ENCODE measurements around the gene CNTNAP2.

The CNTNAP2 gene

GRCh38 chr7:147298611-147299043, 1182.0 kb downstream of the CNTNAP2 start:
- in situ Hi-C loops (cut with HindIII; ENCODE audit: low sequenced_read_pairs), result no loop called here

DNA sequence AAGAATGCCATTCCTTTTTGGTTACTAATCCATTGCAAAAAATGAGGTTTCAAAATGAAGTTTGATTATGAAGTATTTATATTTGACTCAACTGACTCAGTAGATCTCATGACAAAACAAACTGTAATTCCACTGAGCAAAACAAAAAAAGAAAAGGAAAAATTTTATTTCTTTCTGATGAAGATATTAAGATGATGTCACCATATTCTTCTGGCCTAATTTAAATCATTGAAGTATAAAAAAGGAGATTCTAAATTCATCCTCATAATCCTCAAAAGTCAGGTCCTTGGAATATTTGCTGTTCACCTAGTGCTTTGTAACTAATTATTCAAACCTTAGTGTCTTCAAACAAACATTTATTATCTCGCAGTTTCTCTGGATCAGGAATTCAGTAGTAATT, 1183.7 kb downstream of the CNTNAP2 start:
- in situ Hi-C loops (cut with HindIII; ENCODE audit: low sequenced_read_pairs), result no loop called here

DNA sequence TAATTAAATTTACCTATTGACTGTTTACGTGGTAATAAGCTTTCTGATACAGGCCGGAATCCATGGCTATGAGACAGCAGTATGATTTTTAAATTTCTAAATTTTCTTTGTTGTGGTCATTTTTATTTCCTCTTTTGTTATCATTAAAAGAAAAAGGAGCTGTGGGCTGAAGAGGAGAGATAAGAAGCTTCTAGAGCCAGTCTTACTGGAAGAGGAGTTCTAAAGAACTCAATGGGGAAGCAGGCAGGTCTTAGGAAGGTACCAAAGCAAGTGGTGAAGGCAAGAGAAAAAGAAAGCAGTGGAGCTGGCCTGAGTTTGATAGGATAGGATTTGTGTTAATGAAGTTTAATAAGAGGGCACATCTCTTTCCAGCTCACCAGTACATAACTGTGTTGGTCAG, 1187.8 kb downstream of the CNTNAP2 start:
- in situ Hi-C loops (cut with HindIII; ENCODE audit: low sequenced_read_pairs), result no loop called here

DNA sequence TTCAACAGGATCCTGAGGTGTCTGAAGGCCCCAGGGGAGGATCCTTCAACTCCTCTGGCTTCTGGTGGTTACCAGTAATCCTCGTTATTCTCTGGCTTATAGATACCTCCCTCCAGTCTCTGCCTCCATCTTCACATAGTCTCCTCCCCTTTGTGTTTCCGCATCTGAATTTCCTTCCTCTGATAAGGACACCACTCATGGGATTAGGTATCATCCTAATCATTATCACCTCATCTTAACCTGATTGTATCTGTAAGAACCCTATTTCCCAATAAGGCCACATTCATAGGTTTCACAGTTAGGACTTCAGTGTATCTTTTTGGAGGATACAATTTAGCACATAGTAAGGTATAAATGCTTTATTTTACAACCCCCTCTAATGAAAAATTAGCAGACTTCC, 1189.2 kb downstream of the CNTNAP2 start:
- in situ Hi-C loops (cut with HindIII; ENCODE audit: low sequenced_read_pairs), result no loop called here

DNA sequence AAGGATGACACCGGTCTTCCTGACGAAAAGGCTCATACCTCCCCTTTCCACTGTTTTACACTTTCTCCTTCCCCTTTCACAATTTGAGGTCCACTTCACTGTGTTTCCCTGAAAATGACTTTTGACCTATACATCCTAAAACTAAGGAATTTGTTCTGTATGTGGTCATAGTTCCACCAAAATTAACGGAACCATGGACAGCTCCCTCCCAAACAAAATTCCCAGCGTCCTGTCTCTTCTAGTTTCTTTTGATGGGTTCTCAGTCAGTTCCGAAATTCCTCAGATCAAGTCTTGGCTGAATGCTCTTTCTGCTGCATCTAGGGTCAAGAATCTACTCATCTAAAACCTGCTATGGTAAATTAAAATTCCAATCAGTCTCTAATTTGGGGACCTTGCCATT, 1191.9 kb downstream of the CNTNAP2 start:
- in situ Hi-C loops (cut with HindIII; ENCODE audit: low sequenced_read_pairs), result no loop called here

GRCh38 chr7:147311336-147311735, 1194.7 kb downstream of the CNTNAP2 start:
- in situ Hi-C loops (cut with HindIII; ENCODE audit: low sequenced_read_pairs), result no loop called here

- in situ Hi-C loops (cut with HindIII; ENCODE audit: low sequenced_read_pairs), result no loop called here
Measured at GRCh38 chr7:147321504-147321903, 1204.9 kb downstream of the CNTNAP2 start.

GRCh38 chr7:147332988-147333387, 1216.4 kb downstream of the CNTNAP2 start:
- in situ Hi-C loops (cut with HindIII; ENCODE audit: low sequenced_read_pairs), result no loop called here

DNA sequence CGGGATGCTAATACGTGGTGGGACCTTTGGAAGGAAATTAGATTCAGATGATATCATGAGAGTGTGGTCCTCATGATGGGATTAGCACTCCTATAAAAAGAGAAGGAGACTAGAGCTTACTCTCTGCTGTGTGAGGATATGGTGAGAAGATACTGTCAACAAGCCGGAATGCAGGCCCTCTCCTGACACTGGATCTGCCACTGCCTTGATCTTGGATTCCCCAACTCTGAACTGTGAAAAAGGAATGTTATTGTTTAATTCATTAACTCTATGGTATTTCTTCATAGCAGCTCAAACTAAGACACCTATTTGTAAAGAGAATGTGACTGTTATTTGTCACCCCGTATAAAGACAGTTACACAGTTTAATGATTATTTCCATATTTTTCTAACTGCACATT, 1246.5 kb downstream of the CNTNAP2 start:
- in situ Hi-C loops (cut with HindIII; ENCODE audit: low sequenced_read_pairs), result no loop called here

DNA sequence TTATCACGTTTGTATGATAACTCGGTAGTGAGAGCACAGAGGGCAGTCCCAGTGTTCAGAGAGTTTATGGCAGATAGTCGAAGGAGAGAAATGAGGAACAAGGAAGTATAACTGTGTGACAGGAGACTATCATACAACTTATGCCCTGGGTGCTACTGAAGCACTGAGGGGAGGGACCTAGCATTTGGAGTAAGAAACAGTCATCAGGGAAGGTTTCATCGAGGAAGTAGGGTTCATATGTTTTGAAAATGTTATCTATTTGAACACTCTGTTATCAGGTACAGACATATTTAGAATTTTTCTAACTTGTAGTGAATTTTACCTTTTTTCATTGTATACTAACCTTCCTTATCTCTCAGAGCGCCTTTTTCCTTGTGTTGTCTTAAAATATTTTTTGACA, 1259.6 kb downstream of the CNTNAP2 start:
- in situ Hi-C loops (cut with HindIII; ENCODE audit: low sequenced_read_pairs), result no loop called here

DNA sequence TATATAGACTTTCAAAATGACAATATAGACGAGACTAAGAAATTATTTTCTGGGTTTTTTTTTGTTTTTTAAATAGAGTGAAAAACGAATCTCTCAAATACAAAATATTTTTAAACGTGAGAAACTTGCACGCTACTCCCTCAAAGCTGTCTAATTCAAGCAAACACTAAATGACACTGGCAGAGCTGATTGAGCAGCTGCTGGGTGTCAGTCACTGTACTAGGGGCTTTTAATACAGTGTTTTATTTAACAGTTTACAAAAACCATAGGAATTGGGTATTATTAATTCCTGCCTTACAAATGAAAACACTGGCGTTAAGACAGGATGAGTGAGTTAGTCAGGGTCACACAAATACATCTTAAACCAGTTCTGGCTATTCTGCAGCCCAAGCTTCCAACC, 1264.3 kb downstream of the CNTNAP2 start:
- in situ Hi-C loops (cut with HindIII; ENCODE audit: low sequenced_read_pairs), result no loop called here

GRCh38 chr7:147394329-147394728, 1277.7 kb downstream of the CNTNAP2 start:
- in situ Hi-C loops (cut with HindIII; ENCODE audit: low sequenced_read_pairs), result no loop called here

DNA sequence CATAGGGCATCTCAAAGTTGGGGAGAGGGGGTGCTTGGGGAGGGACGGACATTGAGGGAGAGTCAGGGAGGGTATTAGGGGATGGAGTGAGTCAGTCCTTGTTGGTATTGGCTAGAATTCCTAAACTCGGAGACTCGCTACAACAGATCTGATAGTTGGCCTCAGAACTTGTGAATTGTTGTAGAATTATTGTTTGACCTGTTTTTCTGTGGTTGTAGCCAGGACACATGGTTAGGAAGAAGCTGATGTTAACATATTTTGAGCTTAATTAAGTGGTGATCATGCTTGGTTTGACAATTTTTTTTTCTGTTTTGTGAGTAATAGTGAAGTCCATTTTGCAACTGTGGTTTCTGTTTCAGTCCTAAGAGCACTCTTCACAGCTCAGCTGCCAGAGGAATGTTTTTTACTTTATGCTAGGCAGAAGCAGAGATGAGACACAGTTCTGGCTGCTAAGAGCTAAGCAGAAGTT, 1283.7 kb downstream of the CNTNAP2 start:
- in situ Hi-C loops (cut with HindIII; ENCODE audit: low sequenced_read_pairs), result no loop called here

GRCh38 chr7:147400925-147401324, 1284.3 kb downstream of the CNTNAP2 start:
- in situ Hi-C loops (cut with HindIII; ENCODE audit: low sequenced_read_pairs), result no loop called here

- in situ Hi-C loops (cut with HindIII; ENCODE audit: low sequenced_read_pairs), result no loop called here
Measured at GRCh38 chr7:147405621-147406020, 1289.0 kb downstream of the CNTNAP2 start.

- in situ Hi-C loops (cut with HindIII; ENCODE audit: low sequenced_read_pairs), result no loop called here
Measured at GRCh38 chr7:147406521-147407135, 1290.0 kb downstream of the CNTNAP2 start.

DNA sequence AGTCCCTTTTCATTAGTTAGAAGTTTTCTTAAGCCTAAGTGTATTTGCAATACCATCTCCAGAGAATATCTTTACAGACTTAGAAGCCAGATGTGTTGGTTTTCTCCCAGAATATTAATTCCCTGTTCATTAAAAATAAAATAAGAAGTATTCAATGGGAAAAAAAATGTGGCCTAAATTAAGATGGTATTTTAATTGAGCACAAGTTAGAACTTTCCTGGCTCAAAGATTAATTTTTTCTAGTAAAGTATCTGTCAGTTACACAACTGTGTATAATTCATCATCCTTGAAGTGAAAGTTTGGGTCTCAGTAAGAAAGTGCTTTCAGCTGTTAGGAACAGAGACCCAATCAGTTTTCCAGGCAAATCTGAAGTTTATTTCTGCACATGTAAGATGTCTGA, 1294.5 kb downstream of the CNTNAP2 start:
- in situ Hi-C loops (cut with HindIII; ENCODE audit: low sequenced_read_pairs), result no loop called here

GRCh38 chr7:147412109-147412508, 1295.5 kb downstream of the CNTNAP2 start:
- in situ Hi-C loops (cut with HindIII; ENCODE audit: low sequenced_read_pairs), result no loop called here

DNA sequence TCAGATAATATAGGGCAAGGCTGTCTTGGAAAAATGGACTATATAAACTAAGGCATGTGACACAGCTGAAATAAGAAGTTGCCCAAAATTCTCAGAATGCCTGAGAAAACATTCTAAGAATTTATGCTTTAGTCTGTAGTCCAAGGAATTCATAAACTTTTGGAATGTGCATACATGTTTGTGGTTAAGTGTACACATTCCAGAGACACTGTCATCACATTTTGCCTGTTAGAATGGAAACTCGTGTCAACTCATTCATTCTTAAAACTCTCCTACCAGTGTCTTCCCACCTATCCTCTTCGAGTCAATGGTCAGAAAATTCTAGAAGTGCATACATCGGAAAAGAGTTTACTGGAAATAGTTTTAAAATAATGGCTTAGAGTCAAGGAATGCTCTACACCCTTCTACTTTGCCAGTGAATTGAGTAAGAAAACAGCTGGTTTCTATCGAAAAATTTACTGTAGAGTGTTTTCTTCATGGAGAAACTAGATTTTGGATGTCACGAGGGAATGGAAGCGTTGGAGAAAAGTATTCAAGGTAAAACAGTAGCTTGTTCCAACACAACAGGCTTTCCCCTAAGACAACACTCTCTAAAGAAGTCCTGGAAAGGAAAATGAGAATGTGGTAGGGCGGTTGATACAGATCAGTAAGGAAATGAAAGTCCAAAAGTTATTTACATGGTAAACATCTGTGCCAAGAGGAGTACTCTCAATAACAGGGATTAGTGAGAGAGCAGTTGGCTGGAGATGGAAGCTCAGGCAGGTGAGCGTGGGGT, 1296.4 kb downstream of the CNTNAP2 start:
- in situ Hi-C loops (cut with HindIII; ENCODE audit: low sequenced_read_pairs), result no loop called here

DNA sequence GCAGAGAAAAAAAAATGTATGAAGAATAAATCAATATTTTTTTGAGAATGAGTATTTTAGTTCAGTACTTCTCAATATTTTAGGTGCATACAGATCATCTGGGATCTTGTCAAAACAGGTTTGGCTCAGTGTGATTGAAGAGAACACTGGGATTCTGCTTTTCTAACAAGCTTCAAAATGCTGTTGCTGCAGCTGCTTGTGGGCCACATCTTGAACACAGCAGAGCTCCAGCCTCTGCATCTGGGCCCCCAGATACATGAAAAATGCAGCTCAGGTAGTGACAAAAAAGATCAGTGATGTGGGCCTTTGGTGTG, 1296.9 kb downstream of the CNTNAP2 start:
- in situ Hi-C loops (cut with HindIII; ENCODE audit: low sequenced_read_pairs), result no loop called here

GRCh38 chr7:147415991-147416390, 1299.4 kb downstream of the CNTNAP2 start:
- in situ Hi-C loops (cut with HindIII; ENCODE audit: low sequenced_read_pairs), result no loop called here

DNA sequence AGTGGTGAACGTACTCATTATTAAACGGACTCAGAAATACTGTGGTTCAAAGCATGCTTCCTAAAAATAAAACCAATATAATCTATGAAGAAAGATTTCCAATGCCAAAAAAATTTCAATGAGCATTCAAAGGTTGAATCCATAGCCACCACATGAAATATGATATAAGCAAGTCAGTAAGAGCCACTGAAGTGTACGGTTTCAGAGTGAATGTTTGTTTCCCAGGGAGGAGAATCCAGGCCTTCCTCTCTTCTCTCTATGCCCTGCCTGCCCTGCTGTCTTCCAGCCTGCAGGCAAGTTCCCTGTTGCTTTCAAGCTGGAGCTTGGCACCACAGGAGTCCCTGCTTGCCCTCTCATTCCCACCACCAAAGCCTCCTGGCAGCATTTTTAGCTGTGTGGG, 1302.4 kb downstream of the CNTNAP2 start:
- in situ Hi-C loops (cut with HindIII; ENCODE audit: low sequenced_read_pairs), result no loop called here

GRCh38 chr7:147423875-147424274, 1307.3 kb downstream of the CNTNAP2 start:
- in situ Hi-C loops (cut with HindIII; ENCODE audit: low sequenced_read_pairs), result no loop called here

Measured in endothelial cell of hepatic sinusoid (primary cell).